Tibial nerve (tissue), 4 donors: ENCODE measurements around the gene PRRT4.

Experiments
- EP300 ChIP-seq, 2 donors: sonication (generic); formaldehyde crosslinking; IDR thresholded peaks; one replicate each; pipeline ENCODE4 v1.6.1; 2017; ENCODE audit warnings: antibody characterized with exemption in 2 of 2, mild to moderate bottlenecking in 1 of 2
- TF ChIP-seq, protein P1 (sequence below), 5 experiments: fragments of 200-600 bp in 3 of 5; fragments of 450-650 bp in 2 of 5; sonication (generic) in 3 of 5; IDR thresholded peaks; one replicate each; pipeline ENCODE4 v1.5.1; 2016 to 2019; ENCODE audit warnings: antibody characterized with exemption in 5 of 5, mild to moderate bottlenecking in 3 of 5, moderate library complexity in 2 of 5

- TF ChIP-seq, protein P1, sequence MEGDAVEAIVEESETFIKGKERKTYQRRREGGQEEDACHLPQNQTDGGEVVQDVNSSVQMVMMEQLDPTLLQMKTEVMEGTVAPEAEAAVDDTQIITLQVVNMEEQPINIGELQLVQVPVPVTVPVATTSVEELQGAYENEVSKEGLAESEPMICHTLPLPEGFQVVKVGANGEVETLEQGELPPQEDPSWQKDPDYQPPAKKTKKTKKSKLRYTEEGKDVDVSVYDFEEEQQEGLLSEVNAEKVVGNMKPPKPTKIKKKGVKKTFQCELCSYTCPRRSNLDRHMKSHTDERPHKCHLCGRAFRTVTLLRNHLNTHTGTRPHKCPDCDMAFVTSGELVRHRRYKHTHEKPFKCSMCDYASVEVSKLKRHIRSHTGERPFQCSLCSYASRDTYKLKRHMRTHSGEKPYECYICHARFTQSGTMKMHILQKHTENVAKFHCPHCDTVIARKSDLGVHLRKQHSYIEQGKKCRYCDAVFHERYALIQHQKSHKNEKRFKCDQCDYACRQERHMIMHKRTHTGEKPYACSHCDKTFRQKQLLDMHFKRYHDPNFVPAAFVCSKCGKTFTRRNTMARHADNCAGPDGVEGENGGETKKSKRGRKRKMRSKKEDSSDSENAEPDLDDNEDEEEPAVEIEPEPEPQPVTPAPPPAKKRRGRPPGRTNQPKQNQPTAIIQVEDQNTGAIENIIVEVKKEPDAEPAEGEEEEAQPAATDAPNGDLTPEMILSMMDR (IDR thresholded peaks at IDR 0.05), result no peak
- TF ChIP-seq EP300 (IDR thresholded peaks at IDR 0.05), result no peak
Observed at GRCh38 chr7:128361411-128362379, at the start of gene PRRT4.
